CD4-positive, CD25-positive, alpha-beta regulatory T cell (primary cell): ENCODE results near the gene NFIC. TPM values are rescaled to one million over a fixed set of nuclear protein-coding genes. Genes with fewer than 3 reads are reported as not detected.
A peak's percentile ranks its signal among the peaks of the same experiment; 100 is the strongest.

Experiments used
- ATAC-seq, 2 donors: fragments of 150-1000 bp; cut with Tn5 transposase; one replicate each; pipeline ENCODE4 v1.10.0; 2021; ENCODE audit warnings: low read depth in 2 of 2, moderate number of reproducible peaks in 2 of 2, moderate library complexity in 1 of 2
- DNase-seq, 3 donors: peaks; one replicate each; pipeline versions ENCODE4 v3.0.0 to v3.0.0-alpha.2; 2012 to 2022; ENCODE audit warnings: mixed read lengths in 1 of 3
- H3K27ac ChIP-seq: one replicate; pipeline ENCODE4 v1.7.0; 2013; ENCODE audit warnings: mild to moderate bottlenecking, low read length; ENCODE audit not compliant: insufficient read depth, poor library complexity, severe bottlenecking
- H3K27me3 ChIP-seq: one replicate; pipeline ENCODE4 v1.7.0; 2013; ENCODE audit warnings: low read length; ENCODE audit not compliant: control insufficient read depth, insufficient read depth
- H3K36me3 ChIP-seq: one replicate; pipeline ENCODE4 v1.7.0; 2013; ENCODE audit warnings: mild to moderate bottlenecking, low read length, moderate library complexity; ENCODE audit not compliant: control insufficient read depth, insufficient read depth
- H3K4me1 ChIP-seq: 2 replicates; pipeline ENCODE4 v1.7.0; 2013; ENCODE audit warnings: mild to moderate bottlenecking, low read length; ENCODE audit not compliant: insufficient read depth, control insufficient read depth, poor library complexity, severe bottlenecking
- H3K4me3 ChIP-seq: one replicate; pipeline ENCODE4 v1.7.0; 2013; ENCODE audit warnings: low read depth, mild to moderate bottlenecking, low read length, moderate library complexity
- H3K9me3 ChIP-seq, 2 experiments: 1 replicate in 1 of 2; 2 replicates in 1 of 2; pipeline ENCODE4 v1.7.0; 2013; ENCODE audit warnings: low read length in 2 of 2, mild to moderate bottlenecking in 1 of 2, moderate library complexity in 1 of 2; ENCODE audit not compliant: control insufficient read depth in 2 of 2
- H3K27ac Mint-ChIP-seq, 3 donors: one replicate each; pipeline ENCODE4 v1.8.0; 2020 to 2022; ENCODE audit warnings: mild to moderate bottlenecking in 3 of 3, mixed read lengths in 3 of 3, moderate library complexity in 2 of 3
- H3K27me3 Mint-ChIP-seq: one replicate; pipeline ENCODE4 v1.8.0; 2022; ENCODE audit warnings: mild to moderate bottlenecking, mixed read lengths
- H3K36me3 Mint-ChIP-seq: one replicate; pipeline ENCODE4 v1.8.0; 2020; ENCODE audit warnings: mixed read lengths
- H3K4me1 Mint-ChIP-seq, 4 donors: one replicate each; pipeline ENCODE4 v1.8.0; 2020 to 2022; ENCODE audit warnings: mixed read lengths in 4 of 4, mild to moderate bottlenecking in 1 of 4
- H3K4me3 Mint-ChIP-seq, 4 donors: one replicate each; pipeline ENCODE4 v1.8.0; 2020 to 2022; ENCODE audit warnings: mild to moderate bottlenecking in 4 of 4, mixed read lengths in 4 of 4, moderate library complexity in 3 of 4
- H3K9me3 Mint-ChIP-seq, 7 donors: one replicate each; pipeline ENCODE4 v1.8.0; 2020 to 2022; ENCODE audit warnings: mixed read lengths in 7 of 7, mild to moderate bottlenecking in 3 of 7, moderate library complexity in 2 of 7
- polyA plus RNA-seq, 4 donors: library from polyadenylated mRNA; unstranded; fragments of 300-500 nt; fragmentation: Illumina TruSeq; gene quantifications; one replicate each; pipeline ENCODE4 v1.2.3, GENCODE V29; 2021
- total RNA-seq: library from RNA; stranded (reverse); gene quantifications from one replicate; pipeline ENCODE4 v1.2.3, GENCODE V29; 2022

NFIC gene
- total and polyA plus RNA-seq, 5 donors from 2014 or later: 3.7 to 17.8 (median 4.2) TPM

- Histone ChIP-seq H3K36me3 (no peaks in the 10 kb centered on the region), H3K4me1 (peaks cover 12% of the 10 kb centered on the region), H3K4me3 (no peak overlapping the region), H3K27ac (no peak overlapping the region), H3K27me3 (no peaks in the 10 kb centered on the region), H3K9me3 (no peaks in the 10 kb centered on the region)
- no peak overlapping the region for H3K4me3 Mint-ChIP-seq
- H3K27me3 Mint-ChIP-seq: peaks cover 13% of the 10 kb centered on the region
- H3K4me1 Mint-ChIP-seq: peaks cover 0 to 18% (median 7%) of the 10 kb centered on the region in 4 donors
- DNase-seq (no peak), ATAC-seq (no peak)
- H3K27ac Mint-ChIP-seq: no peak overlapping the region
- H3K36me3 Mint-ChIP-seq: no peaks in the 10 kb centered on the region
- H3K9me3 Mint-ChIP-seq: peaks cover 0 to 2% (median 0%) of the 10 kb centered on the region in 7 donors
Measured at GRCh38 chr19:3475449-3475848, 109.1 kb downstream of the NFIC start.

DNA sequence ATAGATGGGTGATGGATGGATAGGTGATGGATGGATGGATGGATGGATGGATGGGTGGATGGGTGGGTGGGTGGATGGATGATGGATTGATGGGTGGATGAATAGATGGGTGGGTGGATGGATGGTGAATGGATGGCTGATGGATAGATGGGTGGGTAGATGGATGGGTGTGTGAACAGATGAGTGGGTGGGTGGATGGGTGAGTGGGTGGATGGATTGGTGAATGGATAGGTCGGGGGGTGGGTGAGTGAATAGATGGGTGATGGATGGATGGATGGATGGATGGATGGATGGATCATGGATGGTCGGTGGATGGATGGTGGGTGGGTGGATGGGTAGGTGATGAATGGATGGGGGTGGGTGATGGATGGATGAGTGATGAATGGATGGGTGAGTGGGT lies 110.4 kb downstream of the NFIC start:
- H3K36me3 ChIP-seq: no peaks in the 10 kb centered on the region
- Mint-ChIP-seq H3K27ac (no peak overlapping the region), H3K4me3 (no peak overlapping the region), H3K27me3 (peaks cover 5% of the 10 kb centered on the region), H3K4me1 (peaks cover 0 to 18% (median 7%) of the 10 kb centered on the region in 4 donors), H3K9me3 (peaks cover 0 to 2% (median 0%) of the 10 kb centered on the region in 7 donors), H3K36me3 (no peaks in the 10 kb centered on the region)
- H3K4me1 ChIP-seq: peaks cover 12% of the 10 kb centered on the region
- H3K4me3 ChIP-seq: no peak overlapping the region
- no peaks in the 10 kb centered on the region for H3K27me3 ChIP-seq
- H3K27ac ChIP-seq: no peak overlapping the region
- H3K9me3 ChIP-seq: no peaks in the 10 kb centered on the region
- DNase-seq (no peak), ATAC-seq (no peak)

- no peaks in the 10 kb centered on the region for H3K36me3 ChIP-seq
- no peaks in the 10 kb centered on the region for H3K36me3 Mint-ChIP-seq
- no peak overlapping the region for H3K27ac ChIP-seq
- no peak for ATAC-seq
- no peak overlapping the region for H3K27ac Mint-ChIP-seq
- peaks cover 0 to 2% (median 0%) of the 10 kb centered on the region in 7 donors for H3K9me3 Mint-ChIP-seq
- H3K4me1 Mint-ChIP-seq: peaks cover 0 to 18% (median 7%) of the 10 kb centered on the region in 4 donors
- no peaks in the 10 kb centered on the region for H3K27me3 ChIP-seq
- H3K4me3 ChIP-seq: no peak overlapping the region
- H3K9me3 ChIP-seq: no peaks in the 10 kb centered on the region
- no peak overlapping the region for H3K4me3 Mint-ChIP-seq
- H3K4me1 ChIP-seq: peaks cover 12% of the 10 kb centered on the region
- H3K27me3 Mint-ChIP-seq: peaks cover 5% of the 10 kb centered on the region
- no peak for DNase-seq
Measured at GRCh38 chr19:3477506-3477905, 111.1 kb downstream of the NFIC start.

- no peak overlapping the region for H3K4me3 ChIP-seq
- H3K9me3 Mint-ChIP-seq: peaks cover 0 to 2% (median 0%) of the 10 kb centered on the region in 7 donors
- no peaks in the 10 kb centered on the region for H3K36me3 Mint-ChIP-seq
- no peaks in the 10 kb centered on the region for H3K36me3 ChIP-seq
- H3K27ac Mint-ChIP-seq: peak overlapping the region in 1 of 3 donors; percentile 57
- no peaks in the 10 kb centered on the region for H3K9me3 ChIP-seq
- H3K4me3 Mint-ChIP-seq: peak overlapping the region in 3 of 4 donors; percentile 36 to 71 (median 55)
- H3K27me3 ChIP-seq: no peaks in the 10 kb centered on the region
- H3K4me1 ChIP-seq: peaks cover 12% of the 10 kb centered on the region
- H3K27ac ChIP-seq: no peak overlapping the region
- peaks cover 5% of the 10 kb centered on the region for H3K27me3 Mint-ChIP-seq
- DNase-seq (no peak), ATAC-seq (no peak)
- peaks cover 0 to 18% (median 7%) of the 10 kb centered on the region in 4 donors for H3K4me1 Mint-ChIP-seq
Measured at GRCh38 chr19:3477951-3478350, 111.6 kb downstream of the NFIC start.

DNA sequence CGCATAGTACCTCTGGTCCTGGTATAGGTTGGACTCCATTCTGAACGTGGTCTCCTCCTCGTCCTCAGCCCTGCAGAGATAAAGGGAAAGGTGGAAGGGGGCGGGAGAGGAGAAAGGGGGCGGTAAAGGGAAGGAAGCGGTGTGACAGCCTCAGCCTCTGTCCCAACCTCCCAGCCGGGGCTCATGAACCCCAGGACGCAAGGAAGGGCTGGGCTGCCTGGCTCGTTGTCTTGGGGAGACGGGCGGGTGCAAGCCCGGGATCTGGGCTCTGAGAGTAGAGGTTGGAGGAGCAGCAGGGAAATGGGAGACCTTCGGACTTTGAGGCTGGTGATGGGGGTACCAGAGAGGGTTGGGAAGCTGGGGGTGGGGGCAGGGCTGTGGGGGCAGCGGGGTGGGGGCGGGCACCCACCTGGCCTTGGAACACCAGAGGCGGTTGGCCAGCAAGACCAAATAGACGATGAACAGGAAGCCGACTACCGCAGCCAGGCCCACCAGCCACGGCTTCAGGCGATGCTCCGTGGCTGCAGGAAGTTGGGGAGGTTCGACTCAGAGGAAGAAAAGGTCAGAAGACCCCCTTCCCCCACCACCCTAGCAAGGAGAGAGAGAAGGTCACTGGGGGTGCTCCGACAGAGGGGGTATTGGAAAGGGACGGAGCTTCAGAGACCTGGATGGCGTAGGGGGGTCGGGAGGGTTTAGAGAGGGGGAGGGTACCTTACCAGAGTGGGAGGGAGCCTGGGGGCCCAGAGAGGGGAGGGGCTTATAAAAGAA lies 112.2 kb downstream of the NFIC start:
- Histone ChIP-seq H3K27ac (no peak overlapping the region), H3K27me3 (no peaks in the 10 kb centered on the region), H3K9me3 (no peaks in the 10 kb centered on the region), H3K36me3 (no peaks in the 10 kb centered on the region), H3K4me3 (no peak overlapping the region), H3K4me1 (peaks cover 12% of the 10 kb centered on the region)
- Mint-ChIP-seq H3K4me1 (peaks cover 0 to 18% (median 7%) of the 10 kb centered on the region in 4 donors), H3K4me3 (peak overlapping the region; percentile 36 to 79 (median 58)), H3K27ac (peak overlapping the region; percentile 46 to 57 (median 52)), H3K27me3 (peaks cover 5% of the 10 kb centered on the region), H3K9me3 (peaks cover 0 to 2% (median 0%) of the 10 kb centered on the region in 7 donors), H3K36me3 (no peaks in the 10 kb centered on the region)
- peak; percentile 11 to 14 for ATAC-seq
- DNase-seq: peak in 1 of 3 donors; percentile 43

GRCh38 chr19:3479177-3479833 lies 112.9 kb downstream of the NFIC start:
- Mint-ChIP-seq H3K27ac (peak overlapping the region in 1 of 3 donors; percentile 52), H3K9me3 (no peaks in the 10 kb centered on the region), H3K27me3 (peaks cover 5% of the 10 kb centered on the region), H3K36me3 (no peaks in the 10 kb centered on the region), H3K4me1 (peaks cover 0 to 18% (median 7%) of the 10 kb centered on the region in 4 donors), H3K4me3 (peak overlapping the region in 2 of 4 donors; percentile 38 to 44)
- Histone ChIP-seq H3K4me3 (no peak overlapping the region), H3K27me3 (no peaks in the 10 kb centered on the region), H3K9me3 (no peaks in the 10 kb centered on the region), H3K36me3 (no peaks in the 10 kb centered on the region), H3K27ac (no peak overlapping the region), H3K4me1 (peaks cover 12% of the 10 kb centered on the region)
- DNase-seq: peak; percentile 38 to 55 (median 50)
- peak; percentile 41 to 59 for ATAC-seq

DNA sequence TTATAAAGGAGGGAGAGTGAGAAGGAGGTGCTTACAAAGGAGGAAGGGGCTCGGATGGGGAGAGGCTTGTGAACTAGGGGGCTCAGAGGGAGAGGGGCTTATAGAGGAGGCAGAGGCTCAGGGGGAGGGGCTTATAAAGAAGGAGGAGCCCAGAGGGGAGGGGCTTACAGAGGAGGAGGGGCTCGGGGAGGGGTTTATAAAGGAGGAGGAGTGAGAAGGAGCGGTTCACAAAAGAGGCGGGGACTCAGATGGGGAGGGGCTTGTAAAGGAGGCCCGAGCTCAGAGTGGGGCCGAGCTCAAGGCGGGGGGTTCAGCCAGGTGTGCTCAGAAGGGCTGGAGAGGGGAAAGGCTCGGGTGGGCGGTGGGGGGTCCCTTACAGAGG lies 113.4 kb downstream of the NFIC start:
- no peak for ATAC-seq

More for the DNA sequence above, 113.4 kb downstream of the NFIC start:
- Mint-ChIP-seq H3K4me3 (peak overlapping the region in 1 of 4 donors; percentile 22), H3K27ac (no peak overlapping the region), H3K4me1 (peaks cover 0 to 18% (median 7%) of the 10 kb centered on the region in 4 donors), H3K27me3 (peaks cover 5% of the 10 kb centered on the region), H3K9me3 (no peaks in the 10 kb centered on the region), H3K36me3 (no peaks in the 10 kb centered on the region)
- Histone ChIP-seq H3K27me3 (no peaks in the 10 kb centered on the region), H3K4me1 (peaks cover 12% of the 10 kb centered on the region), H3K9me3 (no peaks in the 10 kb centered on the region), H3K36me3 (no peaks in the 10 kb centered on the region), H3K4me3 (no peak overlapping the region), H3K27ac (no peak overlapping the region)
- peak; percentile 26 to 41 (median 36) for DNase-seq
